K562 (cell line): Measurements from ENCODE around the gene KL. TPM values are rescaled to one million over a fixed set of nuclear protein-coding genes. Genes with fewer than 3 reads are reported as not detected.

ENCODE experiments used
- ATAC-seq: fragments of 200-7000 bp; cut with Tn5 transposase; 3 replicates; pipeline ENCODE4 v1.9.1; 2020; ENCODE audit warnings: moderate library complexity
- BruUV-seq: library from RNA; stranded (reverse); fragments of 400-500 nt; replicated peaks from 2 replicates; lab custom pipeline; 2021; lab: Mats Ljungman, UMichigan
- CTCF ChIA-PET: fragments of 300-600 bp; formaldehyde crosslinking; extraction: SDS; loops from one replicate; lab custom pipeline; 2021; ENCODE audit warnings: low intra/inter-chr PET ratio; lab: Yijun Ruan, JAX
- POLR2A ChIA-PET: fragments of 300-600, 350-650 bp; sonication (Branson Sonifier 250); formaldehyde crosslinking; extraction: SDS; loops from one replicate; lab custom pipeline; 2021; ENCODE audit warnings: antibody characterized with exemption, inconsistent platforms; lab: Yijun Ruan, JAX
- DNase-seq, 4 experiments: peaks; one replicate each; pipeline versions ENCODE4 v3.0.0 to v3.0.0-alpha.2; 2011 to 2018; ENCODE audit warnings: low spot score in 3 of 4, mixed read lengths in 3 of 4; ENCODE audit errors: extremely low read depth in 1 of 4
- FAIRE-seq: peaks from 2 replicates; lab custom pipeline; 2011; peaks lifted over from hg19 to GRCh38; lab: Jason Lieb, UNC
- H2AFZ ChIP-seq: 2 replicates; pipeline ENCODE4 v1.6.0; 2011; ENCODE audit warnings: low read depth, low read length, control low read depth, inconsistent platforms
- H3K27ac ChIP-seq: fragments of 200-600 bp; 3 replicates; pipeline ENCODE4 v1.8.0; 2011; ENCODE audit warnings: low read depth, mild to moderate bottlenecking, control low read depth, inconsistent platforms, low read length, moderate library complexity, mixed read lengths; ENCODE audit errors: extremely low read depth
- H3K27me3 ChIP-seq, 2 experiments: fragments of 300-600 bp in 1 of 2; 2 replicates in 1 of 2; 3 replicates in 1 of 2; pipeline versions ENCODE4 v1.6.0 to v1.8.0; 2011; ENCODE audit warnings: inconsistent platforms in 2 of 2, low read length in 2 of 2, mild to moderate bottlenecking in 1 of 2, mixed read lengths in 1 of 2, moderate library complexity in 1 of 2; ENCODE audit not compliant: control insufficient read depth in 2 of 2, insufficient read depth in 2 of 2
- H3K36me3 ChIP-seq: fragments of 300-600 bp; 3 replicates; pipeline ENCODE4 v1.8.0; 2011; ENCODE audit warnings: mild to moderate bottlenecking, low read length, inconsistent platforms; ENCODE audit not compliant: control insufficient read depth, insufficient read depth
- H3K4me1 ChIP-seq, 2 experiments: fragments of 200-600 bp in 1 of 2; replicated peaks in 1 of 2; 2 replicates in 1 of 2; 3 replicates in 1 of 2; pipeline versions ENCODE4 v1.5.1 to v1.8.0; 2011; ENCODE audit warnings: inconsistent platforms in 2 of 2, low read length in 2 of 2, mild to moderate bottlenecking in 1 of 2, mixed read lengths in 1 of 2, moderate library complexity in 1 of 2; ENCODE audit not compliant: control insufficient read depth in 2 of 2, insufficient read depth in 2 of 2
- H3K4me2 ChIP-seq: 2 replicates; pipeline ENCODE4 v1.6.1; 2011; ENCODE audit warnings: low read length, control low read depth, inconsistent platforms, mixed read lengths; ENCODE audit not compliant: insufficient read depth
- H3K4me3 ChIP-seq: fragments of 200-600 bp; sonication (generic), shearing (Covaris generic); 2 replicates; pipeline ENCODE4 v1.5.1; 2016; ENCODE audit warnings: control low read depth, inconsistent platforms
- H3K79me2 ChIP-seq: fragments of 200-600 bp; 3 replicates; pipeline ENCODE4 v1.8.0; 2011; ENCODE audit warnings: low read length, inconsistent platforms; ENCODE audit not compliant: control insufficient read depth, insufficient read depth
- H3K9ac ChIP-seq, 2 experiments: 2 replicates each; pipeline versions ENCODE4 v1.6.0 to v1.6.1; 2011; ENCODE audit warnings: low read depth in 2 of 2, low read length in 2 of 2, control low read depth in 1 of 2, inconsistent platforms in 1 of 2, mild to moderate bottlenecking in 1 of 2, mixed read lengths in 1 of 2; ENCODE audit not compliant: insufficient read depth in 1 of 2
- H3K9me1 ChIP-seq: one replicate; pipeline ENCODE4 v1.6.0; 2011; ENCODE audit warnings: inconsistent platforms, mild to moderate bottlenecking, low read length, moderate library complexity; ENCODE audit not compliant: control insufficient read depth, insufficient read depth
- H3K9me3 ChIP-seq: replicated peaks from 2 replicates; pipeline ENCODE4 v1.5.1; 2011; ENCODE audit warnings: low read depth, low read length, inconsistent platforms; ENCODE audit not compliant: control insufficient read depth, insufficient read depth
- H4K20me1 ChIP-seq: replicated peaks from 2 replicates; pipeline ENCODE4 v1.6.1; 2011; ENCODE audit warnings: low read length, inconsistent platforms, mixed read lengths; ENCODE audit not compliant: control insufficient read depth, insufficient read depth
- CEBPB ChIP-seq: fragments of 450-650 bp; IDR thresholded peaks from 2 replicates; pipeline ENCODE4 v1.6.1; 2016; ENCODE audit warnings: missing genetic modification characterization, missing compliant biosample characterization
- GATAD2A ChIP-seq: fragments of 450-650 bp; IDR thresholded peaks from 2 replicates; pipeline ENCODE4 v1.6.1; 2017
- KLF10 ChIP-seq: fragments of 250-450 bp; sonication (Bioruptor Pico); IDR thresholded peaks from 2 replicates; pipeline ENCODE4 v1.6.1; 2021; ENCODE audit warnings: matching md5 sums
- RERE ChIP-seq: sonication (generic); formaldehyde crosslinking; IDR thresholded peaks from 2 replicates; pipeline ENCODE4 v1.8.0; 2023; ENCODE audit warnings: missing genetic modification reagents, mild to moderate bottlenecking, borderline replicate concordance
- ZC3H4 ChIP-seq: sonication (generic); formaldehyde crosslinking; IDR thresholded peaks from 2 replicates; pipeline ENCODE4 v1.9.0; 2021; ENCODE audit warnings: missing genetic modification reagents, borderline replicate concordance
- ZNF146 ChIP-seq: IDR thresholded peaks from one replicate; pipeline ENCODE4 v1.6.1; 2018; ENCODE audit warnings: missing compliant biosample characterization; ENCODE audit not compliant: unreplicated experiment
- WGBS: fragments of 100-300 bp; shearing (Covaris generic); methylation state at CpG from one replicate; pipeline ENCODE4 v1.1.6; 2016; ENCODE audit warnings: low coverage, mixed read lengths; ENCODE audit not compliant: insufficient coverage; ENCODE audit errors: missing lambda C conversion rate; 5-methylcytosine and 5-hydroxymethylcytosine counted together
- in situ Hi-C: fragments of 300-500 bp; cut with MboI; formaldehyde crosslinking; loops from 4 replicates; pipeline ENCODE4 v1.15.0; 2018; ENCODE audit warnings: inconsistent platforms, mixed read lengths
- intact Hi-C: fragments of 100-400 bp; cut with micrococcal nuclease; formaldehyde crosslinking; loops from 2 replicates; pipeline ENCODE4 v1.14.2; 2022
- polyA plus RNA-seq, 8 experiments: library from polyadenylated mRNA; depleted of rRNA in 4 of 8; stranded (reverse) in 5 of 8; unstranded in 3 of 8; fragments of >200 nt; fragmentation: Nextera tagmentation in 2 of 8; fragmentation: Illumina TruSeq in 1 of 8; extraction: Ambion mirVana in 2 of 8; extraction: Trizol in 1 of 8; gene quantifications; 2 replicates each; pipeline versions ENCODE4 v1.2.1 to v1.2.3, GENCODE V29; 2011 to 2014; ENCODE audit warnings: inconsistent platforms in 1 of 8, missing spikeins in 1 of 8
- total RNA-seq, 7 experiments: library from RNA; depleted of rRNA in 6 of 7; stranded (reverse); fragments of >200 nt in 6 of 7; fragmentation: Illumina TruSeq in 2 of 7; extraction: Trizol in 2 of 7; gene quantifications; 2 replicates each; pipeline versions ENCODE4 v1.2.1 to v1.2.3, GENCODE V29; 2011 to 2021; ENCODE audit warnings: low replicate concordance in 1 of 7

Gene KL
- total and polyA plus RNA-seq, 9 of the 15 experiments (the other 6 are each of a cell fraction or from before 2014, with no cell fraction given): not detected

- no peak for TF ChIP-seq RERE (CRISPR knock-in tag)
- TF ChIP-seq ZNF146: no peak
- TF ChIP-seq ZC3H4 (CRISPR knock-in tag): no peak
- TF ChIP-seq KLF10 (CRISPR knock-in tag): no peak
- TF ChIP-seq CEBPB: no peak
These were observed 18.8 kb downstream of the KL start (continued) for GRCh38 chr13:33034882-33035520.

GRCh38 chr13:33037673-33038072 is 21.4 kb downstream of the KL start:
- no peak overlapping the region for H3K9ac ChIP-seq
- WGBS: 0% methylated on average over 1 of the region's 1 CpG
- no peak overlapping the region for H3K27ac ChIP-seq
- ChIA-PET POLR2A (no interaction called here), CTCF (no interaction called here)
- no peaks in the 10 kb centered on the region for H3K9me3 ChIP-seq
- in situ Hi-C loops (no loop called here), intact Hi-C loops (no loop called here)
- H3K4me3 ChIP-seq: no peak overlapping the region
- no peaks in the 10 kb centered on the region for H4K20me1 ChIP-seq
- FAIRE-seq: no peak
- no peaks in the 10 kb centered on the region for H3K4me1 ChIP-seq
- H3K36me3 ChIP-seq: no peaks in the 10 kb centered on the region
- H3K79me2 ChIP-seq: no peaks in the 10 kb centered on the region
- no peaks in the 10 kb centered on the region for H3K9me1 ChIP-seq
- no peak for ATAC-seq
- H3K27me3 ChIP-seq: no peaks in the 10 kb centered on the region
- H2AFZ ChIP-seq: no peak overlapping the region
- BruUV-seq: no TSS peak
- no peak overlapping the region for H3K4me2 ChIP-seq
- DNase-seq: no peak
- no peak for TF ChIP-seq GATAD2A
- no peak for TF ChIP-seq RERE (CRISPR knock-in tag)
